ENCODE measurements around the gene STX12. TPM values are rescaled to one million over a fixed set of nuclear protein-coding genes. Genes with fewer than 3 reads are reported as not detected.
A peak's percentile ranks its signal among the peaks of the same experiment; 100 is the strongest.

STX12 gene
- total RNA-seq, 1 donor from 2014 or later, result 26.8 TPM

- H3K4me3 Mint-ChIP-seq, result no peak overlapping the region
- peaks cover 15% of the 10 kb centered on the region for H3K4me1 Mint-ChIP-seq
- no peak for DNase-seq (ENCODE audit: low spot score in 2 of 2, unreplicated experiment in 2 of 2)
- TF ChIP-seq CTCF (IDR thresholded peaks at IDR 0.05; ENCODE audit: unreplicated experiment), result no peak
- H3K36me3 Mint-ChIP-seq, result peaks cover 12% of the 10 kb centered on the region
- no peaks in the 10 kb centered on the region for H3K9me3 Mint-ChIP-seq
- no peaks in the 10 kb centered on the region for H3K27me3 Mint-ChIP-seq (ENCODE audit: low read depth)
- peak overlapping the region; percentile 25 for H3K27ac Mint-ChIP-seq
Measured at GRCh38 chr1:27833470-27833869, 60.5 kb downstream of the STX12 start.

GRCh38 chr1:27835046-27835445 is 62.0 kb downstream of the STX12 start:
- no peak overlapping the region for H3K4me3 Mint-ChIP-seq
- no peaks in the 10 kb centered on the region for H3K9me3 Mint-ChIP-seq
- H3K27ac Mint-ChIP-seq, result no peak overlapping the region
- H3K27me3 Mint-ChIP-seq (ENCODE audit: low read depth), result no peaks in the 10 kb centered on the region
- H3K36me3 Mint-ChIP-seq, result peaks cover 15% of the 10 kb centered on the region
- H3K4me1 Mint-ChIP-seq, result peaks cover 15% of the 10 kb centered on the region
- no peak for TF ChIP-seq CTCF (IDR thresholded peaks at IDR 0.05; ENCODE audit: unreplicated experiment)
- no peak for DNase-seq (ENCODE audit: low spot score in 2 of 2, unreplicated experiment in 2 of 2)

DNA sequence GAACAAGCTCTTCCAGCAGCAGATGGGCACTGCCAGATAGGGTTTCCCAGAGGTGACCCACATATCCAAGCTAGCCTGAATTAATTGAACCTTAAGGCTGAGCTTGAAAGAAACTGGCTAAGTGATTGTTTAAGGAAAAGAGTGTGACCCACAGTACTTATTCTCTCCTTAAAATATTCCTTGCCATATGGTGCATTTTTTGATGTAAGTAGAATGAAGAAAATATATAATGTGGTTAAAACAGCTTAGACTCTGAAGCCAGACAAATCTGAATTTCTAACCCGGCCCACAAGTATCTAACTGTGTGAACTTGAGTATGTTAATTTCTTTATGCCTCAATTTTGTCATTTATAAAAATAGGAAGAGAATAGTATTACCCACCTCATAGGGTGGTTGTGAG is 62.5 kb downstream of the STX12 start:
- H3K27ac Mint-ChIP-seq, result no peak overlapping the region
- no peak for TF ChIP-seq CTCF (IDR thresholded peaks at IDR 0.05; ENCODE audit: unreplicated experiment)
- no peaks in the 10 kb centered on the region for H3K27me3 Mint-ChIP-seq (ENCODE audit: low read depth)
- no peak for DNase-seq (ENCODE audit: low spot score in 2 of 2, unreplicated experiment in 2 of 2)
- no peaks in the 10 kb centered on the region for H3K9me3 Mint-ChIP-seq
- H3K4me1 Mint-ChIP-seq, result peaks cover 15% of the 10 kb centered on the region
- no peak overlapping the region for H3K4me3 Mint-ChIP-seq
- peaks cover 17% of the 10 kb centered on the region for H3K36me3 Mint-ChIP-seq

GRCh38 chr1:27849951-27850350 is 76.9 kb downstream of the STX12 start:
- DNase-seq (ENCODE audit: low spot score in 2 of 2, unreplicated experiment in 2 of 2), result no peak
- Mint-ChIP-seq H3K27ac (no peak overlapping the region), H3K27me3 (ENCODE audit: low read depth) (no peaks in the 10 kb centered on the region), H3K36me3 (peaks cover 42% of the 10 kb centered on the region), H3K9me3 (no peaks in the 10 kb centered on the region), H3K4me3 (no peak overlapping the region), H3K4me1 (no peaks in the 10 kb centered on the region)
- TF ChIP-seq CTCF (IDR thresholded peaks at IDR 0.05; ENCODE audit: unreplicated experiment), result no peak

DNA sequence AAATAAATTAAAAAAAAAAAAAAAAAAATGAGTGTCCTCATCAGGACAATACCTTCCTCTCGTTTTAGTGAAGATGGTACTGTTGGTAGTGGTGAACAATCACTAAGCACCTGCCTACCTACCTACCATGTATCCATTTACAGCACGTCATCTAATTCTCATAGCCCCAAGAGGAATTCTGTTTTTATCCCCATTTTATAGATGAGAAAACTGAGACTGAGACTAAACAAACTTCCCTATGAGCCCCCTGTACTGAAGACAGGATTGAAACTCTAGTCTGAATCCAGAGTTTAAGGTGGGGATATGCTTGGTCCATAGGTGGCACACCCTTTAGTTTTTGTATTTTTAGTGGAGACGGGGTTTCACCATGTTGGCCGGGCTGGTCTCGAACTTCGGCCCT is 82.1 kb downstream of the STX12 start:
- peaks cover 7% of the 10 kb centered on the region for H3K4me1 Mint-ChIP-seq
- H3K36me3 Mint-ChIP-seq, result peaks cover 18% of the 10 kb centered on the region
- H3K9me3 Mint-ChIP-seq, result no peaks in the 10 kb centered on the region
- H3K4me3 Mint-ChIP-seq, result no peak overlapping the region
- DNase-seq (ENCODE audit: low spot score in 2 of 2, unreplicated experiment in 2 of 2), result no peak
- TF ChIP-seq CTCF (IDR thresholded peaks at IDR 0.05; ENCODE audit: unreplicated experiment), result no peak
- no peaks in the 10 kb centered on the region for H3K27me3 Mint-ChIP-seq (ENCODE audit: low read depth)
- no peak overlapping the region for H3K27ac Mint-ChIP-seq
